HepG2 (cell line): ENCODE results near the gene TULP3. TPM values are rescaled to one million over a fixed set of nuclear protein-coding genes. Genes with fewer than 3 reads are reported as not detected.

ENCODE experiments used
- FOXO1 ChIP-seq: sonication (generic); formaldehyde crosslinking; IDR thresholded peaks from 2 replicates; pipeline ENCODE4 v1.4.0; 2020; ENCODE audit warnings: missing genetic modification reagents
- GZF1 ChIP-seq: sonication (generic); formaldehyde crosslinking; IDR thresholded peaks from 2 replicates; pipeline ENCODE4 v1.5.1; 2020; ENCODE audit warnings: mild to moderate bottlenecking, missing genetic modification reagents
- HMGA1 ChIP-seq: sonication (generic); formaldehyde crosslinking; conservative IDR thresholded peaks from 2 replicates; pipeline ENCODE4 v1.4.0; 2020; ENCODE audit warnings: missing genetic modification reagents
- HNRNPK ChIP-seq: fragments of 200-400 bp; formaldehyde crosslinking; IDR thresholded peaks from 2 replicates; pipeline ENCODE4 v1.6.1; 2018; ENCODE audit warnings: low read length, low read depth, moderate library complexity, mild to moderate bottlenecking; ENCODE audit not compliant: poor library complexity, severe bottlenecking
- KLF11 ChIP-seq: IDR thresholded peaks from 2 replicates; pipeline ENCODE4 v1.6.1; 2016; ENCODE audit warnings: missing compliant biosample characterization
- MLX ChIP-seq: IDR thresholded peaks from 2 replicates; pipeline ENCODE4 v1.6.1; 2016
- NFE2L1 ChIP-seq: sonication (generic); formaldehyde crosslinking; IDR thresholded peaks from 2 replicates; pipeline ENCODE4 v1.4.0; 2020; ENCODE audit warnings: missing genetic modification reagents, mild to moderate bottlenecking, borderline replicate concordance
- POLR2A ChIP-seq, 2 experiments: IDR thresholded peaks; 2 replicates each; pipeline ENCODE4 v1.6.1; 2011; ENCODE audit warnings: low read depth in 2 of 2, low read length in 2 of 2, mild to moderate bottlenecking in 1 of 2, moderate library complexity in 1 of 2; ENCODE audit not compliant: insufficient read depth in 1 of 2
- SIX1 ChIP-seq: sonication (generic); formaldehyde crosslinking; IDR thresholded peaks from 2 replicates; pipeline ENCODE4 v1.4.0; 2020; ENCODE audit warnings: missing genetic modification reagents, borderline replicate concordance
- SP140L ChIP-seq: sonication (generic); formaldehyde crosslinking; IDR thresholded peaks from 2 replicates; pipeline ENCODE4 v1.4.0; 2020; ENCODE audit warnings: missing genetic modification reagents, borderline replicate concordance
- TRIM24 ChIP-seq: sonication (generic); formaldehyde crosslinking; IDR thresholded peaks from 2 replicates; pipeline ENCODE4 v1.8.0; 2022; ENCODE audit warnings: mild to moderate bottlenecking, missing genetic modification reagents
- ZMYM3 ChIP-seq: sonication (generic); formaldehyde crosslinking; IDR thresholded peaks from 2 replicates; pipeline ENCODE4 v1.5.1; 2020; ENCODE audit warnings: mild to moderate bottlenecking, missing genetic modification reagents
- ZNF20 ChIP-seq: sonication (generic); formaldehyde crosslinking; IDR thresholded peaks from 2 replicates; pipeline ENCODE4 v1.4.0; 2020; ENCODE audit warnings: mild to moderate bottlenecking, moderate library complexity, missing genetic modification reagents
- ZNF274 ChIP-seq: sonication (generic); formaldehyde crosslinking; IDR thresholded peaks from 2 replicates; pipeline ENCODE4 v1.5.1; 2020; ENCODE audit warnings: mild to moderate bottlenecking, missing genetic modification reagents
- ZNF275 ChIP-seq: sonication (generic); formaldehyde crosslinking; IDR thresholded peaks from 2 replicates; pipeline ENCODE4 v1.8.0; 2022; ENCODE audit warnings: missing genetic modification reagents, mild to moderate bottlenecking, inconsistent platforms, borderline replicate concordance
- ZNF329 ChIP-seq: sonication (generic); formaldehyde crosslinking; IDR thresholded peaks from 2 replicates; pipeline ENCODE4 v1.9.0; 2021; ENCODE audit warnings: low read depth, mild to moderate bottlenecking, missing genetic modification reagents
- ZNF83 ChIP-seq: sonication (generic); formaldehyde crosslinking; IDR thresholded peaks from 2 replicates; pipeline ENCODE4 v1.4.0; 2020; ENCODE audit warnings: missing genetic modification reagents, mild to moderate bottlenecking, borderline replicate concordance
- polyA plus RNA-seq, 8 experiments: library from polyadenylated mRNA; depleted of rRNA in 3 of 8; stranded (reverse) in 7 of 8; unstranded in 1 of 8; fragments of >200 nt; fragmentation: Illumina TruSeq in 4 of 8; extraction: Trizol in 4 of 8; gene quantifications; 2 replicates each; pipeline versions ENCODE4 v1.2.1 to v1.2.3, GENCODE V29; 2011 to 2016; ENCODE audit warnings: low read depth in 4 of 8, missing spikeins in 1 of 8, mixed read lengths in 1 of 8; ENCODE audit not compliant: insufficient read depth in 1 of 8
- total RNA-seq, 5 experiments: library from RNA; depleted of rRNA; stranded (reverse); fragments of >200 nt; fragmentation: Illumina TruSeq; extraction: Trizol; gene quantifications; 2 replicates each; pipeline ENCODE4 v1.2.3, GENCODE V29; 2016; ENCODE audit warnings: low read depth in 1 of 5
- TF ChIP-seq, protein P1 (sequence below): sonication (generic); formaldehyde crosslinking; conservative IDR thresholded peaks from 2 replicates; pipeline ENCODE4 v1.4.0; 2020; ENCODE audit warnings: mild to moderate bottlenecking, missing genetic modification reagents, moderate library complexity
- TF ChIP-seq, protein P2 (sequence below): sonication (generic); formaldehyde crosslinking; IDR thresholded peaks from 2 replicates; pipeline ENCODE4 v1.5.0; 2020; ENCODE audit warnings: mild to moderate bottlenecking, missing genetic modification reagents
- TF ChIP-seq, protein P3 (sequence below): sonication (generic); formaldehyde crosslinking; conservative IDR thresholded peaks from 2 replicates; pipeline ENCODE4 v1.8.0; 2022; ENCODE audit warnings: low read depth, missing genetic modification reagents

TULP3 gene
- total and polyA plus RNA-seq, 2 of the 13 experiments (the other 11 are each of a cell fraction or from before 2014, with no cell fraction given) = 11.2 to 13.2 TPM

GRCh38 chr12:2877047-2877952 is 13.4 kb upstream of the TULP3 start, which contains the start of the genes FOXM1 and RHNO1 (continued):
- TF ChIP-seq ZNF275 = no peak
- no peak for TF ChIP-seq FOXO1 (CRISPR knock-in tag)
- TF ChIP-seq, protein P1, sequence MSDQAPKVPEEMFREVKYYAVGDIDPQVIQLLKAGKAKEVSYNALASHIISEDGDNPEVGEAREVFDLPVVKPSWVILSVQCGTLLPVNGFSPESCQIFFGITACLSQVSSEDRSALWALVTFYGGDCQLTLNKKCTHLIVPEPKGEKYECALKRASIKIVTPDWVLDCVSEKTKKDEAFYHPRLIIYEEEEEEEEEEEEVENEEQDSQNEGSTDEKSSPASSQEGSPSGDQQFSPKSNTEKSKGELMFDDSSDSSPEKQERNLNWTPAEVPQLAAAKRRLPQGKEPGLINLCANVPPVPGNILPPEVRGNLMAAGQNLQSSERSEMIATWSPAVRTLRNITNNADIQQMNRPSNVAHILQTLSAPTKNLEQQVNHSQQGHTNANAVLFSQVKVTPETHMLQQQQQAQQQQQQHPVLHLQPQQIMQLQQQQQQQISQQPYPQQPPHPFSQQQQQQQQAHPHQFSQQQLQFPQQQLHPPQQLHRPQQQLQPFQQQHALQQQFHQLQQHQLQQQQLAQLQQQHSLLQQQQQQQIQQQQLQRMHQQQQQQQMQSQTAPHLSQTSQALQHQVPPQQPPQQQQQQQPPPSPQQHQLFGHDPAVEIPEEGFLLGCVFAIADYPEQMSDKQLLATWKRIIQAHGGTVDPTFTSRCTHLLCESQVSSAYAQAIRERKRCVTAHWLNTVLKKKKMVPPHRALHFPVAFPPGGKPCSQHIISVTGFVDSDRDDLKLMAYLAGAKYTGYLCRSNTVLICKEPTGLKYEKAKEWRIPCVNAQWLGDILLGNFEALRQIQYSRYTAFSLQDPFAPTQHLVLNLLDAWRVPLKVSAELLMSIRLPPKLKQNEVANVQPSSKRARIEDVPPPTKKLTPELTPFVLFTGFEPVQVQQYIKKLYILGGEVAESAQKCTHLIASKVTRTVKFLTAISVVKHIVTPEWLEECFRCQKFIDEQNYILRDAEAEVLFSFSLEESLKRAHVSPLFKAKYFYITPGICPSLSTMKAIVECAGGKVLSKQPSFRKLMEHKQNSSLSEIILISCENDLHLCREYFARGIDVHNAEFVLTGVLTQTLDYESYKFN = no peak
- no peak for TF ChIP-seq ZNF83 (CRISPR knock-in tag)
- TF ChIP-seq ZNF20 (CRISPR knock-in tag) = no peak
- TF ChIP-seq KLF11 (CRISPR knock-in tag) = no peak
- no peak for TF ChIP-seq TRIM24
- no peak for TF ChIP-seq MLX
- peak; percentile 61 to 81; a peak in 3 of 4 replicates for TF ChIP-seq POLR2A (IDR thresholded peaks at IDR 0.05; ENCODE audit: insufficient read depth in 1 of 2, low read depth in 2 of 2, low read length in 2 of 2)
- TF ChIP-seq ZMYM3 = no peak
- TF ChIP-seq SP140L (CRISPR knock-in tag) = no peak
- no peak for TF ChIP-seq ZNF274 (CRISPR knock-in tag)
- no peak for TF ChIP-seq NFE2L1 (CRISPR knock-in tag)
- peak; percentile 53 for TF ChIP-seq HNRNPK
- no peak for TF ChIP-seq SIX1 (CRISPR knock-in tag)
- TF ChIP-seq ZNF329 (CRISPR knock-in tag) = no peak
- TF ChIP-seq HMGA1 (CRISPR knock-in tag) = no peak
- TF ChIP-seq, protein P2, sequence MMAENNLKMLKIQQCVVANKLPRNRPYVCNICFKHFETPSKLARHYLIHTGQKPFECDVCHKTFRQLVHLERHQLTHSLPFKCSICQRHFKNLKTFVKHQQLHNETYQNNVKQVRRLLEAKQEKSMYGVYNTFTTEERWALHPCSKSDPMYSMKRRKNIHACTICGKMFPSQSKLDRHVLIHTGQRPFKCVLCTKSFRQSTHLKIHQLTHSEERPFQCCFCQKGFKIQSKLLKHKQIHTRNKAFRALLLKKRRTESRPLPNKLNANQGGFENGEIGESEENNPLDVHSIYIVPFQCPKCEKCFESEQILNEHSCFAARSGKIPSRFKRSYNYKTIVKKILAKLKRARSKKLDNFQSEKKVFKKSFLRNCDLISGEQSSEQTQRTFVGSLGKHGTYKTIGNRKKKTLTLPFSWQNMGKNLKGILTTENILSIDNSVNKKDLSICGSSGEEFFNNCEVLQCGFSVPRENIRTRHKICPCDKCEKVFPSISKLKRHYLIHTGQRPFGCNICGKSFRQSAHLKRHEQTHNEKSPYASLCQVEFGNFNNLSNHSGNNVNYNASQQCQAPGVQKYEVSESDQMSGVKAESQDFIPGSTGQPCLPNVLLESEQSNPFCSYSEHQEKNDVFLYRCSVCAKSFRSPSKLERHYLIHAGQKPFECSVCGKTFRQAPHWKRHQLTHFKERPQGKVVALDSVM (CRISPR knock-in tag) = no peak
- TF ChIP-seq, protein P3, sequence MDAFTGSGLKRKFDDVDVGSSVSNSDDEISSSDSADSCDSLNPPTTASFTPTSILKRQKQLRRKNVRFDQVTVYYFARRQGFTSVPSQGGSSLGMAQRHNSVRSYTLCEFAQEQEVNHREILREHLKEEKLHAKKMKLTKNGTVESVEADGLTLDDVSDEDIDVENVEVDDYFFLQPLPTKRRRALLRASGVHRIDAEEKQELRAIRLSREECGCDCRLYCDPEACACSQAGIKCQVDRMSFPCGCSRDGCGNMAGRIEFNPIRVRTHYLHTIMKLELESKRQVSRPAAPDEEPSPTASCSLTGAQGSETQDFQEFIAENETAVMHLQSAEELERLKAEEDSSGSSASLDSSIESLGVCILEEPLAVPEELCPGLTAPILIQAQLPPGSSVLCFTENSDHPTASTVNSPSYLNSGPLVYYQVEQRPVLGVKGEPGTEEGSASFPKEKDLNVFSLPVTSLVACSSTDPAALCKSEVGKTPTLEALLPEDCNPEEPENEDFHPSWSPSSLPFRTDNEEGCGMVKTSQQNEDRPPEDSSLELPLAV (CRISPR knock-in tag) = no peak
- no peak for TF ChIP-seq GZF1 (CRISPR knock-in tag)
